ENCODE measurements around the gene USPL1. TPM values are rescaled to one million over a fixed set of nuclear protein-coding genes. Genes with fewer than 3 reads are reported as not detected.

USPL1 gene
- 10.3 and 13.7 TPM in 2 replicates for total RNA-seq

DNA sequence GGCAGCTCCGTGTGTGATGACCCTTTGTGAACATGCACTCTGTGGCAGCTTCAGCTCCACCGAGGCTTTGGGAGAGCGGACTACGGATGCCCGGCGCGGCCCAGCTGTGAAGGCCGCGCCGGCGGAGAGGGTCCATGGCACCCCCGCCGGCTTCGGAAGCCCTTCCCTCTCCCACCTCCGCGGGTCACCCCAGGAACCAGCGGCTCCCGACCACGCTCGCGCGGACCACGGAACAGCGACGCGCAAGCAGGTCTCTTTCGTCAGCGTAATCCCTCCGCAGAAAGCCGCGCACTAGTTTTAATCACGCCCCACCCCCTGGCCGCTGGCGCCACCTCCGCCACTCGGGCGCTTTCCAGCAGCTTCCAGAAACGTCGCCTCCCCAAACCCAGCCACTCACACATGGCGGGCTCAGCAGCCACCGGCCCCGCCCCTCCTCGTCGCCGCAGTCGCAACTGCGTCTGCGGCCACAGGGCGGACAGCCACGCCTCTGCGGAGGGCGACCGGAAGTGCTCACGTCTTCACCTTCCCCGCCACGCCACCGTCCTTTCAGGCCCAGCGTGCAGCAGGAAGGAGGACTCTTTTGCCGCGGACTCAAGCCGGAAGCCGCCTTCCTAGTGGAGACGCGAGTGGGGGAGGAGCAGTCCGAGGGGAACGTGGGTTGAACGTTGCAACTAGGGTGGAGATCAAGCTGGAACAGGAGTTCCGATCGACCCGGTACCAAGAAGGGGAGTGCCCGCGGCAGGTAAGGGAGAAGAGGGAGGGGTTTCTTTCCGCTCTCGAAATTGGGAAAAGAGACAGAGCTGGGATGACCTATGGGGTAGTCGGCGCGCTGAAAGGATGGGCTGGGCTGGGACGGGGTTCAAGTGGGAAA lies at the start of gene USPL1:
TSS of gene USPL1 (plus strand) at position 606 of the 871 bp plus-strand sequence. CDS start 3,221 bp downstream, outside the sequence.

Other genes with a start within 250 kb of the USPL1 start
- not detected in 2 replicates for gene UBE2L5, start 195.4 kb upstream of the USPL1 start, total RNA-seq
- 189 and 314 TPM in 2 replicates for gene HMGB1, start 152.0 kb upstream of the USPL1 start, total RNA-seq
- gene ALOX5AP, start 117.6 kb downstream of the USPL1 start, total RNA-seq, result 0.11 TPM in 1 of 2 replicates, not detected in the other